NCI-H748 (cell line): ENCODE data around the gene ZNF850.
A peak's percentile ranks its signal among the peaks of the same experiment; 100 is the strongest.
"Not testable (repeated sequence)": the region's sequence is repeated elsewhere in the genome, so short reads cannot be mapped to it uniquely, and the experiment has no call there.

Experiments used
- DNase-seq: peaks from one replicate; lab custom pipeline; 2025; ENCODE audit not compliant: unreplicated experiment; lab: John Stamatoyannopoulos, UW

Gene ZNF850

GRCh38 chr19:36772311-36773222 lies at the start of gene ZNF850:
TSS of gene ZNF850 (minus strand) at chr19:36772807. CDS start at chr19:36762606, 10,201 bp downstream.
- DNase-seq: peak; percentile 97

GRCh38 chr19:36821758-36822157 lies 49.2 kb upstream of the ZNF850 start:
- DNase-seq: no peak

- no peak for DNase-seq
Observed at GRCh38 chr19:36819130-36819630, 46.6 kb upstream of the ZNF850 start.

- DNase-seq: no peak
Observed at GRCh38 chr19:36807029-36807428, 34.4 kb upstream of the ZNF850 start.

- no peak for DNase-seq
Observed at GRCh38 chr19:36805364-36805763, 32.8 kb upstream of the ZNF850 start.

- no peak for DNase-seq
Observed at GRCh38 chr19:36797786-36798108, 25.1 kb upstream of the ZNF850 start.

GRCh38 chr19:36796714-36796992 lies 24.0 kb upstream of the ZNF850 start:
- no peak for DNase-seq

GRCh38 chr19:36791420-36792141 lies 19.0 kb upstream of the ZNF850 start:
- DNase-seq: peak; percentile 17

- DNase-seq: no peak
Observed at GRCh38 chr19:36775768-36776167, 3.2 kb upstream of the ZNF850 start.

GRCh38 chr19:36773223-36773579 lies 594 bp upstream of the ZNF850 start:
- no peak for DNase-seq

- peak; percentile 42 for DNase-seq
Observed at GRCh38 chr19:36771261-36772231, 1.1 kb downstream of the ZNF850 start.

- no peak for DNase-seq
Observed at GRCh38 chr19:36750066-36750691, 22.4 kb downstream of the ZNF850 start.

GRCh38 chr19:36749613-36750012 lies 23.0 kb downstream of the ZNF850 start:
- DNase-seq: not testable (repeated sequence)

- DNase-seq: no peak
Observed at GRCh38 chr19:36748431-36749275, 24.0 kb downstream of the ZNF850 start.

- DNase-seq: no peak
Observed at GRCh38 chr19:36747750-36748149, 24.9 kb downstream of the ZNF850 start.

GRCh38 chr19:36745870-36746269 lies 26.7 kb downstream of the ZNF850 start:
- no peak for DNase-seq

- DNase-seq: peak; percentile 67
Observed at GRCh38 chr19:36736166-36736565, 36.4 kb downstream of the ZNF850 start.

GRCh38 chr19:36719687-36720556 lies 52.7 kb downstream of the ZNF850 start:
- peak; percentile 26 for DNase-seq

GRCh38 chr19:36709423-36709822 lies 63.2 kb downstream of the ZNF850 start:
- DNase-seq: no peak
